Liver (tissue), 9 donors: ENCODE results near the gene PROX1. TPM values are rescaled to one million over a fixed set of nuclear protein-coding genes. Genes with fewer than 3 reads are reported as not detected.

Experiments used
- DNase-seq: peaks from one replicate; pipeline ENCODE4 v3.0.0-alpha.2; 2017; ENCODE audit warnings: low spot score
- H3K27ac ChIP-seq, 2 donors: one replicate each; pipeline ENCODE4 v1.7.0; 2013; ENCODE audit warnings: inconsistent platforms in 2 of 2, low read length in 2 of 2, control low read depth in 1 of 2, low read depth in 1 of 2, mild to moderate bottlenecking in 1 of 2
- H3K27me3 ChIP-seq, 4 donors: one replicate each; pipeline versions ENCODE4 v1.6.1 to v1.7.0; 2013; ENCODE audit warnings: low read length in 3 of 4, inconsistent platforms in 1 of 4, mild to moderate bottlenecking in 1 of 4, moderate library complexity in 1 of 4; ENCODE audit not compliant: control insufficient read depth in 4 of 4, insufficient read depth in 4 of 4
- H3K36me3 ChIP-seq, 4 donors: one replicate each; pipeline versions ENCODE4 v1.6.1 to v1.7.0; 2013; ENCODE audit warnings: low read length in 3 of 4, mild to moderate bottlenecking in 3 of 4, low read depth in 1 of 4, moderate library complexity in 1 of 4; ENCODE audit not compliant: control insufficient read depth in 4 of 4, insufficient read depth in 3 of 4
- H3K4me1 ChIP-seq, 4 donors: one replicate each; pipeline versions ENCODE4 v1.6.1 to v1.7.0; 2013; ENCODE audit warnings: low read length in 3 of 4, mild to moderate bottlenecking in 3 of 4, moderate library complexity in 1 of 4; ENCODE audit not compliant: control insufficient read depth in 4 of 4, insufficient read depth in 4 of 4
- H3K4me3 ChIP-seq, 3 donors: one replicate each; pipeline versions ENCODE4 v1.6.1 to v1.7.0; 2013; ENCODE audit warnings: low read length in 3 of 3, control low read depth in 1 of 3, low read depth in 1 of 3, mild to moderate bottlenecking in 1 of 3
- H3K9ac ChIP-seq, 2 donors: one replicate each; pipeline ENCODE4 v1.7.0; 2013; ENCODE audit warnings: low read length in 2 of 2, mild to moderate bottlenecking in 2 of 2, moderate library complexity in 2 of 2, control low read depth in 1 of 2, low read depth in 1 of 2
- H3K9me3 ChIP-seq, 4 donors: one replicate each; pipeline versions ENCODE4 v1.6.1 to v1.7.0; 2013; ENCODE audit warnings: low read length in 3 of 4; ENCODE audit not compliant: control insufficient read depth in 4 of 4
- EGR1 ChIP-seq, 2 donors: IDR thresholded peaks; 2 replicates each; pipeline ENCODE4 v1.6.1; 2016 to 2018; ENCODE audit warnings: antibody characterized with exemption in 2 of 2, low read depth in 2 of 2
- FOXA1 ChIP-seq: IDR thresholded peaks from 2 replicates; pipeline ENCODE4 v1.6.1; 2016; ENCODE audit warnings: antibody characterized with exemption
- FOXA2 ChIP-seq: IDR thresholded peaks from 2 replicates; pipeline ENCODE4 v1.6.1; 2016; ENCODE audit warnings: antibody characterized with exemption
- HNF4A ChIP-seq, 2 donors: conservative IDR thresholded peaks; 2 replicates each; pipeline ENCODE4 v1.6.1; 2016; ENCODE audit warnings: antibody characterized with exemption in 2 of 2, mild to moderate bottlenecking in 2 of 2
- HNF4G ChIP-seq: IDR thresholded peaks from 2 replicates; pipeline ENCODE4 v1.6.1; 2016; ENCODE audit warnings: antibody characterized with exemption
- JUND ChIP-seq, 2 donors: IDR thresholded peaks; 2 replicates each; pipeline ENCODE4 v1.6.1; 2016; ENCODE audit warnings: antibody characterized with exemption in 2 of 2
- RAD21 ChIP-seq, 2 donors: IDR thresholded peaks; 2 replicates each; pipeline ENCODE4 v1.6.1; 2016; ENCODE audit warnings: antibody characterized with exemption in 2 of 2, mild to moderate bottlenecking in 2 of 2
- RXRA ChIP-seq, 2 donors: IDR thresholded peaks; 2 replicates each; pipeline ENCODE4 v1.6.1; 2017 to 2018; ENCODE audit warnings: antibody characterized with exemption in 2 of 2, mild to moderate bottlenecking in 1 of 2
- SP1 ChIP-seq: IDR thresholded peaks from 2 replicates; pipeline ENCODE4 v1.6.1; 2018; ENCODE audit warnings: antibody characterized with exemption, mild to moderate bottlenecking
- TAF1 ChIP-seq: conservative IDR thresholded peaks from 2 replicates; pipeline ENCODE4 v1.6.1; 2016; ENCODE audit warnings: antibody characterized with exemption, mild to moderate bottlenecking
- YY1 ChIP-seq: IDR thresholded peaks from 2 replicates; pipeline ENCODE4 v1.6.1; 2016; ENCODE audit warnings: antibody characterized with exemption, mild to moderate bottlenecking
- WGBS: extraction: QIAGEN DNeasy Blood & Tissue Kit; methylation state at CpG from one replicate; pipeline ENCODE4 v1.1.7; 2013; 5-methylcytosine and 5-hydroxymethylcytosine counted together
- polyA plus RNA-seq, 2 donors: library from polyadenylated mRNA; stranded (reverse) in 1 of 2; unstranded in 1 of 2; fragments of 200-250 nt in 1 of 2; fragments of >200 nt in 1 of 2; fragmentation: Nextera tagmentation in 1 of 2; extraction: Ambion mirVana in 1 of 2; gene quantifications; one replicate each; pipeline versions ENCODE4 v1.2.1 to v1.2.3, GENCODE V29; 2013 to 2015
- total RNA-seq, 2 donors: library from RNA; depleted of rRNA; stranded (reverse); fragments of >200 nt; gene quantifications; one replicate each; pipeline ENCODE4 v1.2.3, GENCODE V29; 2014
- TF ChIP-seq, protein P1 (sequence below): fragments of 150-350 bp; IDR thresholded peaks from 2 replicates; pipeline ENCODE4 v1.5.1; 2017; ENCODE audit warnings: improper control_type of control experiment, low read depth, low read length; ENCODE audit not compliant: missing input control
- TF ChIP-seq, protein P2 (sequence below): IDR thresholded peaks from 2 replicates; pipeline ENCODE4 v1.6.1; 2016; ENCODE audit warnings: antibody characterized with exemption
- TF ChIP-seq, protein P3 (sequence below): IDR thresholded peaks from 2 replicates; pipeline ENCODE4 v1.6.1; 2016; ENCODE audit warnings: antibody characterized with exemption, mild to moderate bottlenecking
- TF ChIP-seq, protein P4 (sequence below): IDR thresholded peaks from 2 replicates; pipeline ENCODE4 v1.6.1; 2016; ENCODE audit warnings: antibody characterized with exemption
- donor health status: healthy.
- donor health status: healthy.
- donor health status: healthy.
- donor health status: healthy.
- donor health status: healthy.

PROX1 gene
- total and polyA plus RNA-seq, 4 donors, result 18.3 to 101 (median 31.3) TPM

DNA sequence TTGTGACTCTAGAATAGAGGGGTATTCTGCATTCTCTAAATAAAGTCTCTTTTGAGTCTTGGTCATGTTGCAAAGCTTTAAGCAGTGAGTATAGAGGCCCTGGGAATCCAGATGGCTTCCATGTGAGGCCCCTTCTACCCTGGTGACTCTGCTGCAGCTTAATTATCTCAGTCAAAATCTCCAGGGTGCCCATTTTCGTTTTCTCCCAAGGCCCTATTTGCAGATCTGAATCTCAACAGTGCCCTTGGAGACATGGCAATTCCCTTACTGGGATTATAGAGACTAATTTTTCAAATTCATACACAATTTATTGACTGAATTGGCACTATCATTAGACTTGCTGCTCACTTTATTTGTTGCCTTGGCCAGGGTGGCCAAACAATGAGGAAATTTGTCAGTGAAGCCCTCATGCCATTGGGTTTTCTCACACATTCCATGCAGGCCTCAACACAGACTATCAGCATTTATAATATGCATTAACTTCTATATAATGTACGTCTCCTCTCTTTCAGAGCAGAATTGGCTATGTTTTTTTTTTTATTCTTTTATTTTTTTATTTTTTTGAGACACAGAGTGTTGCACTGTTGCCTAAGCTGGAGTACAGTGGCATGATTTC, 35.1 kb downstream of the PROX1 start (continued):
- TF ChIP-seq, protein P1, sequence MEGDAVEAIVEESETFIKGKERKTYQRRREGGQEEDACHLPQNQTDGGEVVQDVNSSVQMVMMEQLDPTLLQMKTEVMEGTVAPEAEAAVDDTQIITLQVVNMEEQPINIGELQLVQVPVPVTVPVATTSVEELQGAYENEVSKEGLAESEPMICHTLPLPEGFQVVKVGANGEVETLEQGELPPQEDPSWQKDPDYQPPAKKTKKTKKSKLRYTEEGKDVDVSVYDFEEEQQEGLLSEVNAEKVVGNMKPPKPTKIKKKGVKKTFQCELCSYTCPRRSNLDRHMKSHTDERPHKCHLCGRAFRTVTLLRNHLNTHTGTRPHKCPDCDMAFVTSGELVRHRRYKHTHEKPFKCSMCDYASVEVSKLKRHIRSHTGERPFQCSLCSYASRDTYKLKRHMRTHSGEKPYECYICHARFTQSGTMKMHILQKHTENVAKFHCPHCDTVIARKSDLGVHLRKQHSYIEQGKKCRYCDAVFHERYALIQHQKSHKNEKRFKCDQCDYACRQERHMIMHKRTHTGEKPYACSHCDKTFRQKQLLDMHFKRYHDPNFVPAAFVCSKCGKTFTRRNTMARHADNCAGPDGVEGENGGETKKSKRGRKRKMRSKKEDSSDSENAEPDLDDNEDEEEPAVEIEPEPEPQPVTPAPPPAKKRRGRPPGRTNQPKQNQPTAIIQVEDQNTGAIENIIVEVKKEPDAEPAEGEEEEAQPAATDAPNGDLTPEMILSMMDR, result no peak

DNA sequence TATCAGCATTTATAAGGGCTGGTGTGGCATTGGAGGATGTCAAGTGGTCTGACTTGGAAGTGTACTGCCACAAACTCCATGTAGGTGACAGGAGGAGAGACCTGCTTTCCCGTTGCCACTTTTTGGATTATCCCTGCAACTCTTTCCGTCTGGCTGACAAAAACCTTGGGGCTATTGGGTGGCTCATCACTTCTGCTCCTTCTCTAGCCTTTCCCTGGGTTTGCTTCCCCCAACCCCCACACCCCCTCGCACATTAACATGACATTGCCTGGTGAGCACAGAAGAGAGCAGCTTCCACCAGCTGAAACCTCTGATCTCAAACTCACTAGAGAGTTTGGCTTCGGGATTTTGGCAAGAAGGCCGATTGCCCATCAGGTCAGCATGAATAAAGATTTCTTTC, 39.2 kb downstream of the PROX1 start:
- TF ChIP-seq HNF4G, result no peak
- no peak for TF ChIP-seq SP1
- TF ChIP-seq RXRA (IDR thresholded peaks at IDR 0.05), result no peak
- no peak for TF ChIP-seq YY1
- TF ChIP-seq RAD21 (IDR thresholded peaks at IDR 0.05), result no peak
- TF ChIP-seq, protein P2, sequence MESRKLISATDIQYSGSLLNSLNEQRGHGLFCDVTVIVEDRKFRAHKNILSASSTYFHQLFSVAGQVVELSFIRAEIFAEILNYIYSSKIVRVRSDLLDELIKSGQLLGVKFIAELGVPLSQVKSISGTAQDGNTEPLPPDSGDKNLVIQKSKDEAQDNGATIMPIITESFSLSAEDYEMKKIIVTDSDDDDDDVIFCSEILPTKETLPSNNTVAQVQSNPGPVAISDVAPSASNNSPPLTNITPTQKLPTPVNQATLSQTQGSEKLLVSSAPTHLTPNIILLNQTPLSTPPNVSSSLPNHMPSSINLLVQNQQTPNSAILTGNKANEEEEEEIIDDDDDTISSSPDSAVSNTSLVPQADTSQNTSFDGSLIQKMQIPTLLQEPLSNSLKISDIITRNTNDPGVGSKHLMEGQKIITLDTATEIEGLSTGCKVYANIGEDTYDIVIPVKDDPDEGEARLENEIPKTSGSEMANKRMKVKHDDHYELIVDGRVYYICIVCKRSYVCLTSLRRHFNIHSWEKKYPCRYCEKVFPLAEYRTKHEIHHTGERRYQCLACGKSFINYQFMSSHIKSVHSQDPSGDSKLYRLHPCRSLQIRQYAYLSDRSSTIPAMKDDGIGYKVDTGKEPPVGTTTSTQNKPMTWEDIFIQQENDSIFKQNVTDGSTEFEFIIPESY, result no peak
- no peak for TF ChIP-seq EGR1 (IDR thresholded peaks at IDR 0.05; ENCODE audit: low read depth in 2 of 2)
- TF ChIP-seq FOXA1, result no peak
- TF ChIP-seq, protein P1, result no peak
- TF ChIP-seq, protein P3, sequence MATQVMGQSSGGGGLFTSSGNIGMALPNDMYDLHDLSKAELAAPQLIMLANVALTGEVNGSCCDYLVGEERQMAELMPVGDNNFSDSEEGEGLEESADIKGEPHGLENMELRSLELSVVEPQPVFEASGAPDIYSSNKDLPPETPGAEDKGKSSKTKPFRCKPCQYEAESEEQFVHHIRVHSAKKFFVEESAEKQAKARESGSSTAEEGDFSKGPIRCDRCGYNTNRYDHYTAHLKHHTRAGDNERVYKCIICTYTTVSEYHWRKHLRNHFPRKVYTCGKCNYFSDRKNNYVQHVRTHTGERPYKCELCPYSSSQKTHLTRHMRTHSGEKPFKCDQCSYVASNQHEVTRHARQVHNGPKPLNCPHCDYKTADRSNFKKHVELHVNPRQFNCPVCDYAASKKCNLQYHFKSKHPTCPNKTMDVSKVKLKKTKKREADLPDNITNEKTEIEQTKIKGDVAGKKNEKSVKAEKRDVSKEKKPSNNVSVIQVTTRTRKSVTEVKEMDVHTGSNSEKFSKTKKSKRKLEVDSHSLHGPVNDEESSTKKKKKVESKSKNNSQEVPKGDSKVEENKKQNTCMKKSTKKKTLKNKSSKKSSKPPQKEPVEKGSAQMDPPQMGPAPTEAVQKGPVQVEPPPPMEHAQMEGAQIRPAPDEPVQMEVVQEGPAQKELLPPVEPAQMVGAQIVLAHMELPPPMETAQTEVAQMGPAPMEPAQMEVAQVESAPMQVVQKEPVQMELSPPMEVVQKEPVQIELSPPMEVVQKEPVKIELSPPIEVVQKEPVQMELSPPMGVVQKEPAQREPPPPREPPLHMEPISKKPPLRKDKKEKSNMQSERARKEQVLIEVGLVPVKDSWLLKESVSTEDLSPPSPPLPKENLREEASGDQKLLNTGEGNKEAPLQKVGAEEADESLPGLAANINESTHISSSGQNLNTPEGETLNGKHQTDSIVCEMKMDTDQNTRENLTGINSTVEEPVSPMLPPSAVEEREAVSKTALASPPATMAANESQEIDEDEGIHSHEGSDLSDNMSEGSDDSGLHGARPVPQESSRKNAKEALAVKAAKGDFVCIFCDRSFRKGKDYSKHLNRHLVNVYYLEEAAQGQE, result no peak
- TF ChIP-seq TAF1, result no peak
- TF ChIP-seq, protein P4, sequence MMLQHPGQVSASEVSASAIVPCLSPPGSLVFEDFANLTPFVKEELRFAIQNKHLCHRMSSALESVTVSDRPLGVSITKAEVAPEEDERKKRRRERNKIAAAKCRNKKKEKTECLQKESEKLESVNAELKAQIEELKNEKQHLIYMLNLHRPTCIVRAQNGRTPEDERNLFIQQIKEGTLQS, result no peak
- no peak for TF ChIP-seq FOXA2
- TF ChIP-seq JUND (IDR thresholded peaks at IDR 0.05), result no peak
- TF ChIP-seq HNF4A (conservative IDR thresholded peaks at IDR 0.05), result no peak
- no peak overlapping the region for H3K4me3 ChIP-seq
- 26% methylated on average over 5 of the region's 5 CpGs for WGBS
- H3K36me3 ChIP-seq, result peaks cover 3 to 38% (median 16%) of the 10 kb centered on the region in 4 donors
- H3K9me3 ChIP-seq, result no peaks in the 10 kb centered on the region
- H3K9ac ChIP-seq, result no peak overlapping the region
- H3K4me1 ChIP-seq, result peaks cover 7 to 81% (median 65%) of the 10 kb centered on the region in 4 donors
- DNase-seq, result no peak
- H3K27me3 ChIP-seq, result no peaks in the 10 kb centered on the region
- H3K27ac ChIP-seq, result peak overlapping the region; percentile 49 to 50
